Central memory CD8-positive, alpha-beta T cell (primary cell): ENCODE results near the gene AKR7A3.
A peak's percentile ranks its signal among the peaks of the same experiment; 100 is the strongest.

Experiments used
- ATAC-seq: fragments of 150-1000 bp; cut with Tn5 transposase; replicated peaks from 2 replicates; pipeline ENCODE4 v1.10.0; 2022; ENCODE audit warnings: mild to moderate bottlenecking, moderate FRiP score, moderate number of reproducible peaks; ENCODE audit not compliant: poor library complexity, severe bottlenecking; ENCODE audit errors: extremely low read depth
- DNase-seq, 2 donors: peaks; one replicate each; pipeline ENCODE4 v3.0.0; 2021; ENCODE audit warnings: low spot score in 2 of 2
- H3K27ac Mint-ChIP-seq: one replicate; pipeline ENCODE4 v1.8.0; 2022; ENCODE audit warnings: low read depth, mild to moderate bottlenecking, moderate library complexity, mixed read lengths
- H3K27me3 Mint-ChIP-seq: one replicate; pipeline ENCODE4 v1.8.0; 2022; ENCODE audit warnings: mixed read lengths
- H3K36me3 Mint-ChIP-seq: one replicate; pipeline ENCODE4 v1.8.0; 2022; ENCODE audit warnings: mild to moderate bottlenecking, moderate library complexity, mixed read lengths; ENCODE audit not compliant: insufficient read depth
- H3K4me1 Mint-ChIP-seq: one replicate; pipeline ENCODE4 v1.8.0; 2022; ENCODE audit warnings: mixed read lengths
- H3K4me3 Mint-ChIP-seq: one replicate; pipeline ENCODE4 v1.8.0; 2022; ENCODE audit warnings: mild to moderate bottlenecking, moderate library complexity, mixed read lengths
- H3K9me3 Mint-ChIP-seq: one replicate; pipeline ENCODE4 v1.8.0; 2022; ENCODE audit warnings: mixed read lengths

Gene AKR7A3

DNA sequence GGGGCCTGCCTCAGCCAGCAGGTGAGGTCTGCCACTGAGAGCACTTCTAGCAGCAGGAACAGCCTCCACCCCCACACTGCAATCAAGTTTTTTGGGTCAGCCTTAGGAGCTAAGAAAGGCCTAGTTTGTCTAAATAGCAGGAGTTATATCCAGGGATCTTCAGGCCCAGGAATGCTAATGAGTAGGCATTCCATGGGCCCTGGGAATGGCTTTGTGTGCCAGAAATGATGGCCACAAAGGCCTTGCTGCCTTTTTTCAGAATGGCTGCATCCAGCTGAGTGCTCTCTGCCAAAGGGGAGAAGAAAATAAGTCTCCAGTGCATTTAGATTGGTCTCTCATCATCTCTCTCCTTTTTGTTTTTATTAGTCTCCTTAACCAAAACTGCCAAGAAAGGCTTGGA is 34.2 kb downstream of the AKR7A3 start:
- DNase-seq = no peak
- Mint-ChIP-seq H3K4me1 (peaks cover 31% of the 10 kb centered on the region), H3K9me3 (no peaks in the 10 kb centered on the region), H3K27ac (no peak overlapping the region), H3K4me3 (no peak overlapping the region), H3K27me3 (no peaks in the 10 kb centered on the region), H3K36me3 (peaks cover 40% of the 10 kb centered on the region)
- no peak for ATAC-seq

DNA sequence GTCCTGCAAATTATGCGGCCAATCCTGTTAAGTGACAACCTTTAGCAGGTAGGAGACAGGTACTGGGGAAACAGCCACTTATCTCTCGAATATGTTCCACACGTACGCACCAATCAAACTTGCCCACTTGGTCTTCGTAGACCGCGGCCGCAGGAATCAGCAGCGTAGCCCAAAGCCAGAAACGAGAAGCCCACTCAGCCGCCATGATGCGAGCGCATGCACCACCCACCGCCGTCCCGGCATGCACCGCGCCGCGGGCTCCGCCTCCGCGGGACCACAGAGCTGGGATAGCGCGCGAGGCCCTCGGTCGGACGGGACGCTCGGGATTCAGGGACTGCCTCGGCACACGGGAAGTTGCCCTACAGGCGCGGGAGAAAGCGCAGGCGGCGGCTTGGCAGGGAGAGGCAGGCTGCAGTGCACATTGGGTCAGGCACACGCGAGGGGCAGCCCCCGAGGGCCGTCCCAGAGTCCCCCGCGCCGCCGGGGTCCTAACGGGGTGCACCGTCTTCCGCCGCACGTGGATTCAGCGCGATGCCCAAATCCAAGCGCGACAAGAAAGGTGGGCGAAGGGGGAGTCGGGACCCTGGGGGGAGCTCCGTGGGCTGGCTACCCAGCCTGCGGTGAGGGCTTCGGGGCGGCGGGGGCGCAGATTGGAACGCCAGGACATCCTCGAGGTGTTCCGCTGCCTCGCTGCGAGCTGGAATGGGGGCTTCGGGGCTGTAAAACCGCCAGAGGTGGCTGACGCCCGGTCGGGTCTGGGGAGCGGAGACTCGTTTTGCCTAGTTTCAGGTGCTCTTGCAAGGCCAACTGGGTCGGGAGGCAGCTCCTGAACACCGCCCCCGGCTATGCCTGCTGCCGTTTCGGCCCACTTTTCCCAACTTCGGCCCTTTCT is 37.0 kb downstream of the AKR7A3 start, which contains the start of the genes EMC1 and MRTO4:
Gene EMC1 (minus strand): TSS at position 220 of the 892 bp plus-strand sequence. CDS start 15 bp downstream, at position 205.
Gene MRTO4 (plus strand): TSS at position 501 of the 892 bp plus-strand sequence. CDS start 31 bp downstream, at position 532.
- no peaks in the 10 kb centered on the region for H3K27me3 Mint-ChIP-seq
- peak within 1 kb of the TSS; percentile 91 for H3K4me3 Mint-ChIP-seq
- H3K9me3 Mint-ChIP-seq = no peaks in the 10 kb centered on the region
- ATAC-seq (peak; percentile 95), DNase-seq (peak; percentile 85 to 90)
- peaks cover 21% of the 10 kb centered on the region for H3K36me3 Mint-ChIP-seq
- peak within 1 kb of the TSS; percentile 93 for H3K27ac Mint-ChIP-seq
- peaks cover 31% of the 10 kb centered on the region for H3K4me1 Mint-ChIP-seq

DNA sequence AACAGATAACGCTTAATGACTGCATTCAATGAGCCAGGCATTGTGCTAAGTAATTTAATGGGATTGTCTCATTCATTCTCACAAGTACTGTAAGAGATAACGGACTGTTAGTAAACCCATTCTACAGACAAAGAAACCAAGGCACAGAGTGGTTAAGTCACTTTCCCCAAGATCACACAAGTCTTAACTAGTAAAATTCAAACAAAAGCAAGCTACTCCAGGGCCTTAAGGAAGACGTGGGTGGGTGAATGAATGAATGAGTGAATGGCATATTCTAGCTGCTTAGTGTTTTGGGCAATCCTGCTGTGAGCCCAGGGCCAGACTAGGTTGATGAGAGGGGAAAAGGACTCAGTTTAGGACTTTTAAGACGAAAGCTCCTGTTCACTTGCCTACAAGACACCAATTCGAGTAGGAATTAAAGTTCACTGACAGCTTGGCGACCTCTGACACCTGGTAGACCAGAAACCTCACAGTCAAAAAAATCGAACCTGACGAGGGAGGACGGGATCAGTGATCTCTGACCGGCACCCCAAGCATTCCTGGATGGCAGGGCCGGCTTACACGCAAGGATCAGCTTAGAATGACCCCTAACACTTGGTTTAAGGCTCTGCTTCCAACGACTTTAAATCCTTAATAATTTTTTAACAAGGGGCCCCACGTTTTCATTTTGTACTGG is 37.8 kb downstream of the AKR7A3 start:
- Mint-ChIP-seq H3K4me1 (peaks cover 31% of the 10 kb centered on the region), H3K4me3 (peak overlapping the region; percentile 91), H3K27ac (peak overlapping the region; percentile 93), H3K36me3 (peaks cover 22% of the 10 kb centered on the region), H3K9me3 (no peaks in the 10 kb centered on the region), H3K27me3 (no peaks in the 10 kb centered on the region)
- no peak for DNase-seq
- no peak for ATAC-seq

DNA sequence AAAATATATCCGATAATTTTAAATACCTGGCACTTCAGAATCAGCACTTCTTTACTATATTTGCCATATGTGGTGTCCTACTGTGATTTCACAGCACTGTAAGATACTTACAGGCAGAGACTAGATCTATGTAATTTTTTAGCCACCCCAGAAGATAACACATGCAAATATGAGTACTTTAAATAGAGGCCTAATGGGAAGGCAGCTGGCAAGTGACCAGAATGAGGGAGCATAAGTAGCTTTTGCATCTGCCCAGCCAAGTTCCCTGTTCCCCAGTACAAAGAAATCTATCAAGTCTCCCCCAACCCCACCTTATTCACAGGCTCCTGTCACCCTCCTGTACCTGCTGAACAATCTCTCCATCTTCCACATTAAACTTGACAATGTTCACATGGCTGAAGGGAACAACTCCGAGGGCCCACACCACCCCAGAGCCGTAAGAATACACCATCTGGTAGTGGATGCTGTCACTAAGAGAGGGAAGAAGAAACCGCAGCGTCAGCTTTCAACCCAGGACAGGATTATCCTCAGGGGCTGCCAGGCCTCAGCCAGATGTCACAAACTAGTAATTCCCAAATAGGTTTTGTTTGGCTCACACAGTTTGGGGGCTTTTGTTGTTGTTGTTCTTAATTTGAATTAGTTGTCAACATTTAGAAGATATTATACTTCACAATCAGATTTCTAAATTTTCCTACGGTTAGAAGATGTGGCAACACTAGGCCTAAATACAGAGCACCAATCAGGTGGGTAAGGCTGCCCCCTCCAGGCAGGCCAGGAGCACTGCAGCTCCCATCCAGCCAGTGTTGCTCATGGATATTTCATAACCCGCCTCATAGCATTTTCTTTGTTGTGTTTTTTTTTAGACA is 47.7 kb downstream of the AKR7A3 start:
- H3K4me3 Mint-ChIP-seq = no peak overlapping the region
- no peaks in the 10 kb centered on the region for H3K9me3 Mint-ChIP-seq
- peak overlapping the region; percentile 35 for H3K27ac Mint-ChIP-seq
- H3K4me1 Mint-ChIP-seq = peaks cover 5% of the 10 kb centered on the region
- peaks cover 48% of the 10 kb centered on the region for H3K36me3 Mint-ChIP-seq
- peak; percentile 70 for ATAC-seq
- peak; percentile 48 to 55 for DNase-seq
- H3K27me3 Mint-ChIP-seq = no peaks in the 10 kb centered on the region

DNA sequence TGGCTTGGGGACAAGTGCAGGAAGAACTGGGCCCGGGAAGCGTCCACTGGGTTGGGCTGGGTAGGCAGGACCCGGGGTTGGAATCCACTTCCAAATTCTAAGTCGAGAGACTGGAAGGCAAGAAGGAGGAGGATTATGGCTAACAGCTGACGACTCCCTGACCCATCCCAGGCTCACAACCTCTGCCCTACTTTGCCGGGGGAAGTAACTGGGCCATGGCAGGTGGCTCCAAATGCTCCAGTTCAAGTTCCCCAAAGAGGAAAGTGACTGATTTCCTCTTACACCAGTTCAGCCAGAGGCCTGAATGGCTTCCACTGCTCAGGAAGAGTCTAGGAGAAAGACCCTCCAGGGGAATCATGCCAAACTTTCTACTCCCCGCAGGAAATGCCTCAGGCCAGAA is 48.7 kb downstream of the AKR7A3 start:
- Mint-ChIP-seq H3K4me1 (peaks cover 5% of the 10 kb centered on the region), H3K36me3 (peaks cover 52% of the 10 kb centered on the region), H3K9me3 (no peaks in the 10 kb centered on the region), H3K27ac (no peak overlapping the region), H3K27me3 (no peaks in the 10 kb centered on the region), H3K4me3 (no peak overlapping the region)
- ATAC-seq = no peak
- no peak for DNase-seq

DNA sequence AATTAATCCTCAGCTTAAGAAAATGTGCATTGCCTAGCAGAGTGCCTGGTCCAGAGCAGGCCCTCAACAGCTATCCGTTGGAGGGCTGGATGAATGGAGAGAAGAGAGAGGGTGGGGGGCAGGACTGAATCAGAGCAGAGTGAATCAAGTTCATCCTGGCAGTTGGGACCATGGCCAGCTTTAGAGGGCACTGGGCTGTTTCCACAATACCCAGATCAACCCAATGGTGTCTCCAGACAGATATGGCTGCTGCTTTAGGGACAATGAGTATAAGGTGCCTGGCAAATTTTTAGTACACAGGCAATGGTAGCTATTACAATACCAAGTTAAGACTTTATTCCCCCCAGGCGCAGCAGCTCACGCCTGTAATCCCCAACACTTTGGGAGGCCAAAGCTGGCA is 54.3 kb downstream of the AKR7A3 start:
- H3K27ac Mint-ChIP-seq = no peak overlapping the region
- no peak for ATAC-seq
- no peaks in the 10 kb centered on the region for H3K4me1 Mint-ChIP-seq
- DNase-seq = no peak
- no peaks in the 10 kb centered on the region for H3K9me3 Mint-ChIP-seq
- H3K4me3 Mint-ChIP-seq = no peak overlapping the region
- peaks cover 58% of the 10 kb centered on the region for H3K36me3 Mint-ChIP-seq
- H3K27me3 Mint-ChIP-seq = no peaks in the 10 kb centered on the region
